Esophagus muscularis mucosa (tissue), 3 donors: ENCODE results near the gene ARHGAP40.

Experiments used
- CTCF ChIP-seq, 3 experiments: fragments of 200-600 bp in 2 of 3; fragments of 450-650 bp in 1 of 3; sonication (generic) in 2 of 3; IDR thresholded peaks; one replicate each; pipeline ENCODE4 v1.5.1; 2017 to 2019; ENCODE audit warnings: antibody characterized with exemption in 3 of 3, mild to moderate bottlenecking in 2 of 3, moderate library complexity in 1 of 3
- EP300 ChIP-seq: sonication (generic); formaldehyde crosslinking; IDR thresholded peaks from one replicate; pipeline ENCODE4 v1.6.1; 2017; ENCODE audit warnings: antibody characterized with exemption

DNA sequence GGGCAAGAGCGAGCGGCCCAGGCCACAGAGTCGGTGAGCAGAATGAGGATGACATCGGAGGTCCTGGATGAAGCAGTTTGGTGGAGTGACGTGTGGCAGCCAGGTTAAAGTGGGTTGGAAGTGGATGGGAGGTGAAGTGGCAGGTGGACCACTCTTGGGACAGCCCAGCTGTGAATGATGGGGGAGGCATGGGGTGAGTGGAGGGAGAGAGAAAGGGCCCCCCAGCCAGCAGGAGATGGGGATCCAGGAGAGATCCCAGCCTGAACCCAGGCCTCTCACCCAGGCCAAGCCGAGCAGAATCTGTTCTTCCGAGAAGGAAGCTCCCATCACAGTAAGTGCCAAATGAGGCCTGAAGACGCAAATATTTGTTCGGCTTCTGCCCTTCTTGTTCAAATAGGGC lies 95.7 kb downstream of the ARHGAP40 start:
- TF ChIP-seq CTCF (IDR thresholded peaks at IDR 0.05) (no peak), EP300 (no peak)
